Natural killer cell treated with Interleukin-12 subunit alpha and Interleukin-12 subunit beta and Interleukin-15 and Interleukin-18, amount 100 ng/mL, for 72 hours (primary cell): Measurements from ENCODE around the gene EXTL2. TPM values are rescaled to one million over a fixed set of nuclear protein-coding genes. Genes with fewer than 3 reads are reported as not detected.
"Not testable (repeated sequence)": the region's sequence is repeated elsewhere in the genome, so short reads cannot be mapped to it uniquely, and the experiment has no call there.

Experiments used
- ATAC-seq, 2 donors: fragments of 150-1000 bp; cut with Tn5 transposase in 1 of 2; sonication (Bioruptor Pico), chemical (Tn5 transposase) in 1 of 2; 2 replicates each; pipeline ENCODE4 v1.10.0; 2021
- DNase-seq: peaks from one replicate; pipeline ENCODE4 v3.0.0; 2022; ENCODE audit warnings: low spot score
- H3K27ac Mint-ChIP-seq, 2 donors: 1 replicate in 1 of 2; 2 replicates in 1 of 2; pipeline ENCODE4 v1.8.0; 2022; ENCODE audit warnings: mixed read lengths in 2 of 2, mild to moderate bottlenecking in 1 of 2, moderate library complexity in 1 of 2
- H3K27me3 Mint-ChIP-seq, 2 donors: 1 replicate in 1 of 2; 2 replicates in 1 of 2; pipeline ENCODE4 v1.8.0; 2022; ENCODE audit warnings: mixed read lengths in 2 of 2
- H3K36me3 Mint-ChIP-seq: one replicate; pipeline ENCODE4 v1.8.0; 2022; ENCODE audit warnings: mixed read lengths
- H3K4me1 Mint-ChIP-seq, 2 donors: 1 replicate in 1 of 2; 2 replicates in 1 of 2; pipeline ENCODE4 v1.8.0; 2022; ENCODE audit warnings: low read depth in 2 of 2, mixed read lengths in 2 of 2, mild to moderate bottlenecking in 1 of 2
- H3K4me3 Mint-ChIP-seq: one replicate; pipeline ENCODE4 v1.8.0; 2022; ENCODE audit warnings: mixed read lengths
- H3K9me3 Mint-ChIP-seq: 2 replicates; pipeline ENCODE4 v1.8.0; 2022; ENCODE audit warnings: mixed read lengths
- total RNA-seq, 2 donors: library from RNA; stranded (reverse); gene quantifications; one replicate each; pipeline ENCODE4 v1.2.3, GENCODE V29; 2022

EXTL2 gene
- total RNA-seq, 2 donors from 2014 or later = 3.2 to 10.0 TPM

GRCh38 chr1:100862591-100862990 lies 32.1 kb downstream of the EXTL2 start:
- Mint-ChIP-seq H3K4me3 (no peak overlapping the region), H3K27ac (no peak overlapping the region), H3K27me3 (no peaks in the 10 kb centered on the region), H3K9me3 (no peaks in the 10 kb centered on the region), H3K36me3 (no peaks in the 10 kb centered on the region), H3K4me1 (no peaks in the 10 kb centered on the region)
- ATAC-seq = no peak
- DNase-seq = no peak

DNA sequence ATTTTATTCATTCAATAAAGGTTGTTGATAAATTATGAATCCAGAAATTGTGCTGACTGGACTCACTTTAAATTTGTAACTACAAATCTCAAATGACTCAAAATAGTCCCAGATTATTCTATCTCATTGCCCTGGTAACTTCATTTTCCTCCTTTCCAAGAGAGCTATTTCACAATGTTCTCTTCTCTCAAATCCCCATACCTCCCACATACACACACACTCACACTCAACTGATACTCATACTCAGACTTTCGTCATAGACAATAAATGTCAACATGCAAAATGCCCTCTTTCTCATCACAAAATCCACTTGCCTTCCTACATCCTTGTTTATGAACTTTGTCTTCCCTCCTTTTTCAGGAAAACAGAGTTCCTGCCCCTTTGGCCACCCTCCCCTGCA lies 33.3 kb downstream of the EXTL2 start:
- Mint-ChIP-seq H3K4me1 (no peaks in the 10 kb centered on the region), H3K27me3 (peaks cover 0 to under 1% of the 10 kb centered on the region in 2 donors), H3K9me3 (no peaks in the 10 kb centered on the region), H3K27ac (no peak overlapping the region), H3K36me3 (no peaks in the 10 kb centered on the region), H3K4me3 (no peak overlapping the region)
- ATAC-seq (no peak), DNase-seq (no peak)

- Mint-ChIP-seq H3K36me3 (no peaks in the 10 kb centered on the region), H3K4me1 (no peaks in the 10 kb centered on the region), H3K9me3 (no peaks in the 10 kb centered on the region), H3K4me3 (no peak overlapping the region), H3K27me3 (peaks cover 0 to 4% of the 10 kb centered on the region in 2 donors), H3K27ac (no peak overlapping the region)
- DNase-seq = no peak
- no peak for ATAC-seq
These were observed 34.1 kb downstream of the EXTL2 start for GRCh38 chr1:100860397-100860991.

- ATAC-seq, H3K4me1 Mint-ChIP-seq, DNase-seq, H3K27ac Mint-ChIP-seq, H3K4me3 Mint-ChIP-seq, H3K36me3 Mint-ChIP-seq, H3K9me3 Mint-ChIP-seq: not testable (repeated sequence)
- H3K27me3 Mint-ChIP-seq = peaks cover 0 to 14% of the 10 kb centered on the region in 2 donors
These were observed 39.5 kb downstream of the EXTL2 start for GRCh38 chr1:100855116-100855515.

GRCh38 chr1:100852976-100853375 lies 41.7 kb downstream of the EXTL2 start:
- H3K27me3 Mint-ChIP-seq = peaks cover 4 to 21% of the 10 kb centered on the region in 2 donors
- no peak overlapping the region for H3K4me3 Mint-ChIP-seq
- no peaks in the 10 kb centered on the region for H3K36me3 Mint-ChIP-seq
- DNase-seq (no peak), ATAC-seq (no peak)
- no peaks in the 10 kb centered on the region for H3K9me3 Mint-ChIP-seq
- H3K27ac Mint-ChIP-seq = no peak overlapping the region
- H3K4me1 Mint-ChIP-seq = peaks cover 5% of the 10 kb centered on the region in 2 donors

DNA sequence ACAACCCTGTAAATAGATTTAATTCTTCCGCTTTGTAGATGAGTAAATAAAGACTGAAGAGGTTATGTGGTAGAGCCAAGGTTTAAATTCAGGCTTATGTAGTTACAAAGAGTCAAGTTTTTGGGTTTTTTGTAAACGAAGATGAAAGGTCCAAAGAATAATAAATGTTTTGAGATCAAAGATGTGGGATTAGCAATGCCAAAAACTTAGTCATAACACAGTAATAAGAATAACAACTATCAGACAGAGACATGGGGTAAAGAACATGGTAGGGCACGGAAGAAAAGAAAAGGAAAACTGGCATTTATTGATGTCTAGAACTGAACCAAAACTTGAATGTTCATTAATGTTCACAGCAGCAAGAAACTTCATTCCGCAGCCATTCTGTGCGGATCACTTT lies 42.9 kb downstream of the EXTL2 start:
- DNase-seq = no peak
- Mint-ChIP-seq H3K9me3 (no peaks in the 10 kb centered on the region), H3K4me3 (no peak overlapping the region)

GRCh38 chr1:100847361-100848082 lies 47.1 kb downstream of the EXTL2 start:
- Mint-ChIP-seq H3K9me3 (peaks cover 4% of the 10 kb centered on the region), H3K4me1 (peaks cover 10 to 12% of the 10 kb centered on the region in 2 donors), H3K27ac (peak overlapping the region in 1 of 2 donors; percentile 64), H3K27me3 (peaks cover 18 to 28% of the 10 kb centered on the region in 2 donors), H3K36me3 (peaks cover 10% of the 10 kb centered on the region), H3K4me3 (no peak overlapping the region)
- peak in 1 of 2 donors; percentile 60 for ATAC-seq
- DNase-seq = no peak

More for the DNA sequence above, 42.9 kb downstream of the EXTL2 start:
- Mint-ChIP-seq H3K27me3 (peaks cover 7 to 22% of the 10 kb centered on the region in 2 donors), H3K36me3 (no peaks in the 10 kb centered on the region), H3K27ac (no peak overlapping the region), H3K4me1 (peaks cover 10 to 12% of the 10 kb centered on the region in 2 donors)
- no peak for ATAC-seq

DNA sequence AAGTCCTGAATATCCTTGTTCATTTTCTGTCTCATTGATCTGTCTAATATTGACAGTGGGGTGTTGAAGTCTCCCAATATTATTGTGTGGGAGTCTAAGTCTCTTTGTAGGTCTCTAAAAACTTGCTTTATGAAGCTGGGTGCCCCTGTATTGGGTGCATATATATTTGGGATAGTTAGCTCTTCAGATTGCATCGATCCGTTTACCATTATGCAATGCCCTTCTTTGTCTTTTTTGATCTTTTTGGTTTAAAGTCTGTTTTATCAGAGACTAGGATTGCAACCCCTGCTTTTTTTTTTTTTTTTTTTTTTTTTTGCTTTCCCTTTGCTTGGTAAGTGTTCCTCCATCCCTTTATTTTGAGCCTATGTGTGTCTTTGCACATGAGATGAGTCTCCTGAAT lies 51.5 kb downstream of the EXTL2 start:
- not testable (repeated sequence) for DNase-seq, H3K4me3 Mint-ChIP-seq, H3K27ac Mint-ChIP-seq, ATAC-seq, H3K9me3 Mint-ChIP-seq, H3K4me1 Mint-ChIP-seq
- peaks cover 26% of the 10 kb centered on the region for H3K36me3 Mint-ChIP-seq
- peaks cover 23 to 37% of the 10 kb centered on the region in 2 donors for H3K27me3 Mint-ChIP-seq

DNA sequence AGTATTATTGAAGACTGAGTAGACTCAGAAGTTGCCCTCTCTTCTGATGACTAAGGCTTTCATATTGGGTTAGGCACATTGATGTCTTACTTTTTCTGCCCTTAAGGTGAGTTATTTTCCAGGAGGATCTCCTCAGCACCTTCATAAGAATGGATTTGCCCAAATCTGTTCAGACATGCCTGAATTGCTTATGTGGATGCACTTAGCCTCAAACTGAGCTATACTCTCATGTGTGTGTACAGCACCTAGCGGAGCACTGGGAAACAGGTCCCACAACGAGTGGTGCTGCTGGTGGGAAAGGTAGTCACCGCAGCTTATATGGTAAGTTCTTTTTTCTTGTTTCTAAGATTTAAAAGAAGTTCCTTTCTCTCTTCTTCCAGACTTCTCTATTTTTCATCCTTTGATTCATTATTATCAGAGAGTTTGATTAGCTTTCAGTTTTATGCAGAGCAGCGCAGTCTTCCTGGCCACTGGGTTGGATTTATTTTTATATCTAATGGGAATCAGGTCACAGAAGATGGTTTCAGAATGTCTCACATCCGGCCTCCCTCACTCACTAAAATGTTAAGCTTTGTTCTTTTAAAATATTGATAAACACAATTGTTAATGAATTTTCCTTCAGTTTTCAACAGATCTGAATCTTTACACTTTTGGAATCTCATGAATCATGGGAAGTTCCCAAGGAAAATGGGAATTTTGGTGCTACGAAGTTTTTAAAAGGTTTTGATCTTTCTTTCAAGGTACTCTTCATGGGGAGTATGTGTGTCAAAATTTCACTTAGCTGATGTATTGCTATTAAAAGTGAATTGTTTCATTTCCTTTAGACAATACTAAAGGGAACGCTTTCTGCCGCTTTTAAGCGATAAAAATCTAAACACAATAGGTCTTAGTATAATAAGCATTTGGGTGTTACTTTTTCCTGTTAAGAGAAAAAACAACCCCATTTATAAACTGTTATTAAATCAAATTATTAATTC lies 58.5 kb downstream of the EXTL2 start:
- no peak overlapping the region for H3K4me3 Mint-ChIP-seq
- ATAC-seq (no peak), DNase-seq (no peak)
- H3K27ac Mint-ChIP-seq = peak overlapping the region in 1 of 2 donors; percentile 57
- peaks cover under 1 to 8% of the 10 kb centered on the region in 2 donors for H3K27me3 Mint-ChIP-seq
- peaks cover 4 to 13% of the 10 kb centered on the region in 2 donors for H3K4me1 Mint-ChIP-seq
- peaks cover 10% of the 10 kb centered on the region for H3K36me3 Mint-ChIP-seq
- H3K9me3 Mint-ChIP-seq = no peaks in the 10 kb centered on the region

DNA sequence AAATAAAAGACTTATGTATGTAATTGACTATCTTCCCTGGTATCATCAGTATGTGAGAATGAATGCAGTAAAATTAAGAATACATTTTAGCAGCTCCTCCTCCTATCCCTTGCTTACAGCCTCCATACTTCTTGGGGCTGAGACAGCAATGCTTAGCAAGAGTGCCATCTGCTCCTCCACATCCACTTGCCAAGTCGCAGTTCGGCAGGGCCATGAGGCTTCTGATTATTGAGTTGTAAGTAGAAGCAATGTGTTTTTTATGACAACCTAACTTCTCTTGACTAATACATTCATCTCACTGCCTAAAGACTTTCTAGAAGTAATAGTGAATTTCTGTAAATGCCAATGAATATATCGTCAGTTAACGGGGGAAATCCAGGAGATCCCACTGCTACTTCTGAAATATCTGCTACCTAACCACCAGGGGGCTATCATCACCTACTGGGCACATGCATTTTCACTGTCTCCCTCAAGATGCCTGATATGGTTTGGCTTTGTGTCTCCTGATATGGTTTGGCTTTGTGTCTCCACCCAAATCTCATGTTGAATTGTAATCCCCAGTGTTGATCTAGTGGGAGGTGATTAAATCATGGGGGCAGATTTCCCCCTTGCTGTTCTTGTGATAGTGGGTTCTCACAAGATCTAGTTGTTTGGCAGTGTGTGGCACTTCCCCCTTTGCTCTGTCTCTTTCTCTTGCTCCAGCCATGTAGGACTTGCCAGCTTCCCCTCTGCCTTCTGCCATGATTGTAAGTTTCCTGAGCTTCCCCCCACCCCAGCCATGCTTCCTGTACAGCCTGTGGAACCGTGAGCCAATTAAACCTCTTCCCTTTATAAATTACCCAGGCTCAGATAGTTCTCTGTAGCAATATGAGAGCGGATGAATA lies 59.6 kb downstream of the EXTL2 start:
- no peaks in the 10 kb centered on the region for H3K9me3 Mint-ChIP-seq
- H3K4me1 Mint-ChIP-seq = peaks cover 4 to 13% of the 10 kb centered on the region in 2 donors
- no peaks in the 10 kb centered on the region for H3K36me3 Mint-ChIP-seq
- ATAC-seq = peak in 1 of 2 donors; percentile 56
- no peak overlapping the region for H3K27ac Mint-ChIP-seq
- no peak for DNase-seq
- H3K4me3 Mint-ChIP-seq = no peak overlapping the region
- no peaks in the 10 kb centered on the region for H3K27me3 Mint-ChIP-seq

DNA sequence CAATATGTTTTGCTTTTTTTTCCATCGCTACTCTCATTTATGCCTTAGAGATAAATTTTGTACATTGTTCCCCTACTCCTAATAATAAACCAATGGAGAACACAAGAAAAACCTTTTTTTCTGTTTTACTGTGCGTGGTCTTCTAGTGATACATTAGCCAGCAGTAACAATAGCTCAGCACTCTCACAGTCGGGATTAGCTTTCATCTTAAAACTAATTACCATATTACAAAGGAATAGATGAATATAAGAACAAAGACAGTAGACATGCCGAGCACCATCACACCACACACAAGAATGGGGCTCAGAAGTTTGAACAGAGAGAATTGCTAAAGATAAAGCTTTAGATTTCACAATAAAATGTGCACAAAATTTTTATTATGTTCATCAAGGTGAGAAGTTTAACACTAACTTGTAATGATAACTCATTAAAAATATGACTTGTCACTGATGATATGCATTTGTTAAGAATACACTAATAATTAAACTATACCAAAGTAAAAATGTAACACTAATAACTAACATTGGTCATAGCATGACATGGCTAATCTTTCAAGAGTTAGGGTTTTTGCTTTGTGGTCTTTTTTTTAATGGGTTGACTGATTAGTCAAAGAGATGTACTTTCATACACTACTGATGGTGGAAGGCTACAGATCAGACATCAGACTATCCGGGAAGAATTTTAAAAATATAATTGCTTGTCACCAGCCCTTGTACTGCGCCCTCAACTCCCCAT lies 61.8 kb downstream of the EXTL2 start:
- peaks cover 8% of the 10 kb centered on the region for H3K36me3 Mint-ChIP-seq
- no peak overlapping the region for H3K4me3 Mint-ChIP-seq
- ATAC-seq (no peak), DNase-seq (no peak)
- peaks cover 4 to 13% of the 10 kb centered on the region in 2 donors for H3K4me1 Mint-ChIP-seq
- peaks cover 7 to 14% of the 10 kb centered on the region in 2 donors for H3K27me3 Mint-ChIP-seq
- no peak overlapping the region for H3K27ac Mint-ChIP-seq
- H3K9me3 Mint-ChIP-seq = no peaks in the 10 kb centered on the region

DNA sequence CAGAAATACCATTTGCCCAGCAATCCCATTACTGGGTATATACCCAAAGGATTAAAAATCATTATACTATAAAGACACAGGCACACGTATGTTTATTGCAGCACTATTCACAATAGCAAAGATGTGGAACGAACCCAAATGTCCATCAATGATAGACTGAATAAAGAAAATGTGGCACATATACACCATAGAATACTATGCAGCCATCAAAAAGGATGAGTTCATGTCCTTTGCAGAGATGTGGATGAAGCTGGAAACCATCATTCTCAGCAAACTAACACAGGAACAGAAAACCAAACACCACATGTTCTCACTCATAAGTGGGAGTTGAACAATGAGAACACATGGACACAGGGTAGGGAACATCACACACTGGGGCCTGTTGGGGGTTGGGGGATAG lies 69.0 kb downstream of the EXTL2 start:
- not testable (repeated sequence) for H3K4me1 Mint-ChIP-seq, H3K27ac Mint-ChIP-seq, DNase-seq, H3K4me3 Mint-ChIP-seq, H3K9me3 Mint-ChIP-seq, ATAC-seq
- Mint-ChIP-seq H3K36me3 (peaks cover 29% of the 10 kb centered on the region), H3K27me3 (peaks cover 22 to 40% of the 10 kb centered on the region in 2 donors)
